ENCODE results near the gene PCDHGB2. TPM values are rescaled to one million over a fixed set of nuclear protein-coding genes. Genes with fewer than 3 reads are reported as not detected.
"Not testable (repeated sequence)": the region's sequence is repeated elsewhere in the genome, so short reads cannot be mapped to it uniquely, and the experiment has no call there.

Gene PCDHGB2
- total and polyA plus RNA-seq, 3 donors from 2014 or later = 1.5 to 20.4 (median 16.6) TPM

DNA sequence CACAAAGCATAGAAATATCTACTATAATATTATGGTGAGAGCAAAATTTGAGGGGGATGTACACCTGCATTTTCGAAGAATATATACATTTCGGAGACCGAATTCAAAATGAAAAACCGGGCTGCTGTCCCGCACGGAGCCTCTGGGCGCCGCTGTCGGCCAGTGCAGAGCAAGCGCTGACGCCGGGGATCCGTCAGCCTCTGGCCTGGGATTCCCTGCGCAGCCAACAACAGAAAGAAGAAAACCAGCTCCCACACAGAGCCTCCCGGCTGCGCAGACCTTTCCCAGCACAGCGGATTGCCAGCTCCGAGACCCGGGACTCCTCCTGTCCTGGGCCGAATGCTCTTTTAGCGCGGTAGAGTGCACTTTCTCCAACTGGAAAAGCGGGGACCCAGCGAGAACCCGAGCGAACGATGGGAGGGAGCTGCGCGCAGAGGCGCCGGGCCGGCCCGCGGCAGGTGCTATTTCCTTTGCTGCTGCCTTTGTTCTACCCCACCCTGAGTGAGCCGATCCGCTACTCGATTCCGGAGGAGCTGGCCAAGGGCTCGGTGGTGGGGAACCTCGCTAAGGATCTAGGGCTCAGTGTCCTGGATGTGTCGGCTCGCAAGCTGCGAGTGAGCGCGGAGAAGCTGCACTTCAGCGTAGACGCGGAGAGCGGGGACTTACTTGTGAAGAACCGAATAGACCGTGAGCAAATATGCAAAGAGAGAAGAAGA, 48.2 kb downstream of the PCDHGB2 start, which contains the start of gene PCDHGB6:
Gene PCDHGB6 (plus strand): TSS at position 232 of the 716 bp plus-strand sequence. CDS start 182 bp downstream, at position 414.
- H3K36me3 ChIP-seq (ENCODE audit: low read depth, missing control alignments); intact Hi-C loops (cut with DNase I; ENCODE audit: low total_unique reads); H3K9me3 ChIP-seq; H3K27me3 ChIP-seq; H3K27ac ChIP-seq; H3K4me1 ChIP-seq: not testable (repeated sequence)
- peak within 1 kb of the TSS in 1 of 2 donors; percentile 48 for H3K4me3 ChIP-seq
- TF ChIP-seq, protein P1, sequence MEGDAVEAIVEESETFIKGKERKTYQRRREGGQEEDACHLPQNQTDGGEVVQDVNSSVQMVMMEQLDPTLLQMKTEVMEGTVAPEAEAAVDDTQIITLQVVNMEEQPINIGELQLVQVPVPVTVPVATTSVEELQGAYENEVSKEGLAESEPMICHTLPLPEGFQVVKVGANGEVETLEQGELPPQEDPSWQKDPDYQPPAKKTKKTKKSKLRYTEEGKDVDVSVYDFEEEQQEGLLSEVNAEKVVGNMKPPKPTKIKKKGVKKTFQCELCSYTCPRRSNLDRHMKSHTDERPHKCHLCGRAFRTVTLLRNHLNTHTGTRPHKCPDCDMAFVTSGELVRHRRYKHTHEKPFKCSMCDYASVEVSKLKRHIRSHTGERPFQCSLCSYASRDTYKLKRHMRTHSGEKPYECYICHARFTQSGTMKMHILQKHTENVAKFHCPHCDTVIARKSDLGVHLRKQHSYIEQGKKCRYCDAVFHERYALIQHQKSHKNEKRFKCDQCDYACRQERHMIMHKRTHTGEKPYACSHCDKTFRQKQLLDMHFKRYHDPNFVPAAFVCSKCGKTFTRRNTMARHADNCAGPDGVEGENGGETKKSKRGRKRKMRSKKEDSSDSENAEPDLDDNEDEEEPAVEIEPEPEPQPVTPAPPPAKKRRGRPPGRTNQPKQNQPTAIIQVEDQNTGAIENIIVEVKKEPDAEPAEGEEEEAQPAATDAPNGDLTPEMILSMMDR (IDR thresholded peaks at IDR 0.05) = peak; percentile 21 to 49 (median 49)
- DNase-seq = peak; percentile 71
- WGBS, 2 donors = 9 to 14% methylated on average over 32 to 44 of the region's 51 CpGs

DNA sequence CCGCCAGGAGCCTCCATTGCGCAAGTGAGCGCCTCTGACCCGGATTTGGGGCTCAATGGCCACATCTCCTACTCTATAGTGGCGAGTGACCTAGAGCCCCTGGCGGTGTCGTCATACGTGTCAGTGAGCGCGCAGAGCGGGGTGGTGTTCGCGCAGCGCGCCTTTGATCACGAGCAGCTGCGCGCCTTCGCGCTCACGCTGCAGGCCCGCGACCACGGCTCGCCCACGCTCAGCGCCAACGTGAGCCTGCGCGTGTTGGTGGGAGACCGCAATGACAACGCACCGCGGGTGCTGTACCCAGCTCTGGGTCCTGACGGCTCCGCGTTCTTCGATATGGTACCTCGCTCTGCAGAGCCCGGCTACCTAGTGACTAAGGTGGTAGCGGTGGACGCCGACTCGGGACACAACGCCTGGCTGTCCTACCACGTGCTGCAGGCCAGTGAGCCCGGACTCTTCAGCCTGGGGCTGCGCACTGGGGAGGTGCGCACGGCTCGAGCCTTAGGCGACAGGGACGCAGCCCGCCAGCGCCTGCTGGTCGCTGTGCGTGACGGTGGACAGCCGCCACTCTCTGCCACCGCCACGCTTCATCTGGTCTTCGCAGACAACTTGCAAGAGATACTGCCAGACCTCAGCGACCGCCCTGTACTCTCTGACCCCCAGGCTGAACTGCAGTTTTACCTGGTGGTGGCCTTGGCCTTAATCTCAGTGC, 50.0 kb downstream of the PCDHGB2 start:
- Histone ChIP-seq H3K27ac (no peak overlapping the region), H3K9me3 (no peaks in the 10 kb centered on the region), H3K27me3 (no peaks in the 10 kb centered on the region), H3K4me3 (no peak overlapping the region), H3K36me3 (ENCODE audit: low read depth, missing control alignments) (no peaks in the 10 kb centered on the region), H3K4me1 (no peaks in the 10 kb centered on the region)
- TF ChIP-seq POLR2A (IDR thresholded peaks at IDR 0.05) = no peak
- TF ChIP-seq, protein P1 (IDR thresholded peaks at IDR 0.05) = no peak
- 24 to 33% methylated on average over 1 to 64 of the region's 64 CpGs for WGBS, 2 donors
- DNase-seq = no peak
- intact Hi-C loops (cut with DNase I; ENCODE audit: low total_unique reads) = no loop called here

DNA sequence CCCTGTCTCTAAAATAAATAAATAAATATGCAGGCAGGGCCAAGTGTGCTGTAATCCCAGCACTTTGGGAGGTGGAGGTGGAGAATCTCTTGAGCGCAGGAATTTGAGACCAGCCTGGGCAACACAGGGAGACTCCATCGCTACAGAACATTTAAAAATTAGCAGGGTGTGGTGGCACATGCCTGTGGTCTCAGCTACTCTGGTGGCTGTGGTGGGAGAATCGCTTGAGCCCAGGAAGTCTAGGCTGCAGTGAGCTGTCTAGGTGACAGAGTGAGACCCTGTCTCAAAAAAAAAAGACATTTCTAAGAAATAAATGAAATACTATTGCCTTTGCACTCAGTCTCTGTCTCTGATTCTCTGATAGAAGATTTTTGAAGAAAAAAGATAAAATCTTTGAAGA, 51.8 kb downstream of the PCDHGB2 start:
- Histone ChIP-seq H3K27ac (no peak overlapping the region), H3K9me3 (no peaks in the 10 kb centered on the region), H3K4me3 (no peak overlapping the region), H3K4me1 (no peaks in the 10 kb centered on the region), H3K36me3 (ENCODE audit: low read depth, missing control alignments) (no peaks in the 10 kb centered on the region), H3K27me3 (no peaks in the 10 kb centered on the region)
- TF ChIP-seq POLR2A (IDR thresholded peaks at IDR 0.05) = no peak
- TF ChIP-seq, protein P1 (IDR thresholded peaks at IDR 0.05) = no peak
- WGBS, 2 donors = 71 to 73% methylated on average over 3 of the region's 3 CpGs
- no peak for DNase-seq
- intact Hi-C loops (cut with DNase I; ENCODE audit: low total_unique reads) = no loop called here

Other genes starting within 250 kb of the PCDHGB2 start
Only the 30 nearest of the 36 such genes appear.
- gene PCDHB9, start 172.8 kb upstream of the PCDHGB2 start, total RNA-seq = 1 to 10 TPM; 5.7 to 8.7 TPM
- 4.8 TPM for gene PCDHB9, start 172.8 kb upstream of the PCDHGB2 start, polyA plus RNA-seq (ENCODE audit: insufficient read depth, low read depth, low replicate concordance)
- gene PCDHB10, start 167.6 kb upstream of the PCDHGB2 start, total RNA-seq = 1 to 10 TPM; 4.0 to 4.9 TPM
- 1.5 TPM for gene PCDHB10, start 167.6 kb upstream of the PCDHGB2 start, polyA plus RNA-seq (ENCODE audit: insufficient read depth, low read depth, low replicate concordance)
- 1 to 10 TPM; 4.0 to 4.2 TPM for gene PCDHB11, start 160.4 kb upstream of the PCDHGB2 start, total RNA-seq
- gene PCDHB11, start 160.4 kb upstream of the PCDHGB2 start, polyA plus RNA-seq (ENCODE audit: insufficient read depth, low read depth, low replicate concordance) = 0.63 TPM
- gene PCDHB12, start 151.3 kb upstream of the PCDHGB2 start, total RNA-seq = 1 to 10 TPM; 6.1 to 6.5 TPM
- gene PCDHB12, start 151.3 kb upstream of the PCDHGB2 start, polyA plus RNA-seq (ENCODE audit: insufficient read depth, low read depth, low replicate concordance) = 1.4 TPM
- 1 to 10 TPM; 8.6 to 9.3 TPM for gene PCDHB13, start 146.1 kb upstream of the PCDHGB2 start, total RNA-seq
- gene PCDHB13, start 146.1 kb upstream of the PCDHGB2 start, polyA plus RNA-seq (ENCODE audit: insufficient read depth, low read depth, low replicate concordance) = 2.6 TPM
- gene PCDHB14, start 136.7 kb upstream of the PCDHGB2 start, total RNA-seq = 1 to 10 TPM; 7.9 to 8.0 TPM
- gene PCDHB14, start 136.7 kb upstream of the PCDHGB2 start, polyA plus RNA-seq (ENCODE audit: insufficient read depth, low read depth, low replicate concordance) = 2.7 TPM
- gene PCDHB15, start 114.6 kb upstream of the PCDHGB2 start, total RNA-seq = 10 to 100 TPM; 22.1 to 27.6 TPM
- gene PCDHB15, start 114.6 kb upstream of the PCDHGB2 start, polyA plus RNA-seq (ENCODE audit: insufficient read depth, low read depth, low replicate concordance) = 10.3 TPM
- 1 to 10 TPM; 4.0 to 4.4 TPM for gene SLC25A2, start 55.9 kb upstream of the PCDHGB2 start, total RNA-seq
- gene SLC25A2, start 55.9 kb upstream of the PCDHGB2 start, polyA plus RNA-seq (ENCODE audit: insufficient read depth, low read depth, low replicate concordance) = 15.9 TPM
- 100 to 1,000 TPM; 112 to 131 TPM for gene TAF7, start 39.2 kb upstream of the PCDHGB2 start, total RNA-seq
- 137 TPM for gene TAF7, start 39.2 kb upstream of the PCDHGB2 start, polyA plus RNA-seq (ENCODE audit: insufficient read depth, low read depth, low replicate concordance)
- gene PCDHGA1, start 29.5 kb upstream of the PCDHGB2 start, total RNA-seq = 10 to 100 TPM in 1 of 2 donors, 1 to 10 TPM in 1; 8.7 to 13.1 TPM
- 1.6 TPM for gene PCDHGA1, start 29.5 kb upstream of the PCDHGB2 start, polyA plus RNA-seq (ENCODE audit: insufficient read depth, low read depth, low replicate concordance)
- gene PCDHGA2, start 21.2 kb upstream of the PCDHGB2 start, total RNA-seq = 10 to 100 TPM; 19.4 to 31.0 TPM
- gene PCDHGA2, start 21.2 kb upstream of the PCDHGB2 start, polyA plus RNA-seq (ENCODE audit: insufficient read depth, low read depth, low replicate concordance) = 5.6 TPM
- gene PCDHGA3, start 16.2 kb upstream of the PCDHGB2 start, total RNA-seq = 10 to 100 TPM; 19.3 to 31.8 TPM
- gene PCDHGA3, start 16.2 kb upstream of the PCDHGB2 start, polyA plus RNA-seq (ENCODE audit: insufficient read depth, low read depth, low replicate concordance) = 4.4 TPM
- 10 to 100 TPM; 12.5 to 16.4 TPM for gene PCDHGB1, start 9.9 kb upstream of the PCDHGB2 start, total RNA-seq
- 0.92 TPM for gene PCDHGB1, start 9.9 kb upstream of the PCDHGB2 start, polyA plus RNA-seq (ENCODE audit: insufficient read depth, low read depth, low replicate concordance)
- gene PCDHGA4, start 5.0 kb upstream of the PCDHGB2 start, total RNA-seq = 10 to 100 TPM; 14.2 to 21.0 TPM
- gene PCDHGA4, start 5.0 kb upstream of the PCDHGB2 start, polyA plus RNA-seq (ENCODE audit: insufficient read depth, low read depth, low replicate concordance) = 1.9 TPM
- gene PCDHGA5, start 4.2 kb downstream of the PCDHGB2 start, total RNA-seq = 10 to 100 TPM in 1 of 2 donors, 1 to 10 TPM in 1; 9.4 to 12.2 TPM
- 1.5 TPM for gene PCDHGA5, start 4.2 kb downstream of the PCDHGB2 start, polyA plus RNA-seq (ENCODE audit: insufficient read depth, low read depth, low replicate concordance)
- 10 to 100 TPM; 11.3 to 17.1 TPM for gene PCDHGB3, start 10.2 kb downstream of the PCDHGB2 start, total RNA-seq
- 0.74 TPM for gene PCDHGB3, start 10.2 kb downstream of the PCDHGB2 start, polyA plus RNA-seq (ENCODE audit: insufficient read depth, low read depth, low replicate concordance)
- gene PCDHGA6, start 13.9 kb downstream of the PCDHGB2 start, total RNA-seq = 10 to 100 TPM in 1 of 2 donors, 1 to 10 TPM in 1; 9.7 to 13.4 TPM
- 1.8 TPM for gene PCDHGA6, start 13.9 kb downstream of the PCDHGB2 start, polyA plus RNA-seq (ENCODE audit: insufficient read depth, low read depth, low replicate concordance)
- 10 to 100 TPM; 11.1 to 12.7 TPM for gene PCDHGA7, start 22.7 kb downstream of the PCDHGB2 start, total RNA-seq
- 1.6 TPM for gene PCDHGA7, start 22.7 kb downstream of the PCDHGB2 start, polyA plus RNA-seq (ENCODE audit: insufficient read depth, low read depth, low replicate concordance)
- gene PCDHGB4, start 27.7 kb downstream of the PCDHGB2 start, total RNA-seq = 10 to 100 TPM; 11.3 to 13.3 TPM
- gene PCDHGB4, start 27.7 kb downstream of the PCDHGB2 start, polyA plus RNA-seq (ENCODE audit: insufficient read depth, low read depth, low replicate concordance) = 1.0 TPM
- 1 to 10 TPM; 8.2 TPM for gene PCDHGA8, start 32.6 kb downstream of the PCDHGB2 start, total RNA-seq
- gene PCDHGA8, start 32.6 kb downstream of the PCDHGB2 start, polyA plus RNA-seq (ENCODE audit: insufficient read depth, low read depth, low replicate concordance) = 0.15 TPM
- 10 to 100 TPM; 28.3 to 36.4 TPM for gene PCDHGB5, start 38.0 kb downstream of the PCDHGB2 start, total RNA-seq
- 4.5 TPM for gene PCDHGB5, start 38.0 kb downstream of the PCDHGB2 start, polyA plus RNA-seq (ENCODE audit: insufficient read depth, low read depth, low replicate concordance)
- gene PCDHGA9, start 42.8 kb downstream of the PCDHGB2 start, total RNA-seq = 10 to 100 TPM; 13.0 to 13.1 TPM
- 1.1 TPM for gene PCDHGA9, start 42.8 kb downstream of the PCDHGB2 start, polyA plus RNA-seq (ENCODE audit: insufficient read depth, low read depth, low replicate concordance)
- gene PCDHGB6, start 48.0 kb downstream of the PCDHGB2 start, total RNA-seq = 10 to 100 TPM in 1 of 2 donors, 1 to 10 TPM in 1; 9.9 to 12.6 TPM
- 2.1 TPM for gene PCDHGB6, start 48.0 kb downstream of the PCDHGB2 start, polyA plus RNA-seq (ENCODE audit: insufficient read depth, low read depth, low replicate concordance)
- gene PCDHGA10, start 53.0 kb downstream of the PCDHGB2 start, total RNA-seq = 10 to 100 TPM; 11.3 to 11.7 TPM
- gene PCDHGA10, start 53.0 kb downstream of the PCDHGB2 start, polyA plus RNA-seq (ENCODE audit: insufficient read depth, low read depth, low replicate concordance) = 1.2 TPM
- 10 to 100 TPM; 15.3 to 18.1 TPM for gene PCDHGB7, start 57.7 kb downstream of the PCDHGB2 start, total RNA-seq
- 6.6 TPM for gene PCDHGB7, start 57.7 kb downstream of the PCDHGB2 start, polyA plus RNA-seq (ENCODE audit: insufficient read depth, low read depth, low replicate concordance)
- 1 to 10 TPM; 8.4 to 9.1 TPM for gene PCDHGA11, start 61.1 kb downstream of the PCDHGB2 start, total RNA-seq
- gene PCDHGA11, start 61.1 kb downstream of the PCDHGB2 start, polyA plus RNA-seq (ENCODE audit: insufficient read depth, low read depth, low replicate concordance) = 0.83 TPM
- gene PCDHGA12, start 70.5 kb downstream of the PCDHGB2 start, total RNA-seq = 10 to 100 TPM; 10.3 to 11.3 TPM
- 2.7 TPM for gene PCDHGA12, start 70.5 kb downstream of the PCDHGB2 start, polyA plus RNA-seq (ENCODE audit: insufficient read depth, low read depth, low replicate concordance)
- 10 to 100 TPM; 14.5 to 29.4 TPM for gene PCDHGC3, start 116.0 kb downstream of the PCDHGB2 start, total RNA-seq
- 61.1 TPM for gene PCDHGC3, start 116.0 kb downstream of the PCDHGB2 start, polyA plus RNA-seq (ENCODE audit: insufficient read depth, low read depth, low replicate concordance)
- 1 to 10 TPM; 6.1 TPM for gene PCDHGC4, start 125.0 kb downstream of the PCDHGB2 start, total RNA-seq
- gene PCDHGC4, start 125.0 kb downstream of the PCDHGB2 start, polyA plus RNA-seq (ENCODE audit: insufficient read depth, low read depth, low replicate concordance) = 0.57 TPM
- gene PCDHGC5, start 129.1 kb downstream of the PCDHGB2 start, total RNA-seq = 1 to 10 TPM; 4.9 to 5.4 TPM
- 0.50 TPM for gene PCDHGC5, start 129.1 kb downstream of the PCDHGB2 start, polyA plus RNA-seq (ENCODE audit: insufficient read depth, low read depth, low replicate concordance)